Measurements from ENCODE around the gene RABGAP1L.

Gene RABGAP1L

DNA sequence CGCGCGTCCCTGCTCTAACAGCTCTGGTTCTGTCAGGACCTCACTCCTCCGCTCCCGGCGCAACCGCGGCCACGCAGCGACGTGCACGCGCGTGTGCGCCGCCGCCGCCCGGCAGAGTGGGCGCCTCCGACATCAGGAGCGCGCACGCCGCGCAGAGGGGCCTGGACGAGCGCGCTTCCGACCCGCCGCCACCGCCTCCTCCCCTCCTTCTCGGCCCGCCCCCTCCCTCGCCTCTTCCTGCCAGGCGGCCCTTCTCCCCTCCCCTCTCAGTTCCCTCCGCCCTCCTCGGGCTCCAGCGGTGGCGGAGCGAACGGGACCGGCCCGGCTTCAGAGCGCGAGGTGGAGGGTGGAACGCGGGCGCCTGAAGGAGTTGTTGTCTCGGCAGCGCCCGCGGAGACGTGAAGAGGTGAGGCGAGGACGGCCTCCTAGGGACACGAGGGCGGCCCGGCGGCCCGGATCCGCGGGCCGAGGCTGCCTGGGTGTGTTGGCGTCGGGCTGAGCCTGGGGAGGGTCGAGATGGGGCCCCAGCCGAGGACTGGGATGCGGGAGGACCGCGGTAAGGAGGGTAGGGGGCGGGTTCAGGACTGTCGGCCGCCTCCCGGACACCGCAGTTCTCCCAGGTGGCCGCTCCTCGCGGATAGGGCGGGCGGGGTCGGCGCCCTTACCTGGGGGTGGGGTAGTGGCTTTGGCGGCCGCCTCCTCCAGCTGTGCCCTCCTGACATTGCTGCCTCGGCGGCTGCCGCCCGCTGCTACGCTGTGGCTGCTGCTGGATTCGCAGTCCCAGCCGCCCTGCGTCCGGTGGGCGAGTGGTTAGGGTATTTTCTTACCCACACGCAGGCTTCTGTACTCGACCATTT, at the start of gene RABGAP1L:
TSS of gene RABGAP1L (plus strand) at position 269 of the 857 bp plus-strand sequence.
- peak; percentile 92 for DNase-seq (ENCODE audit: low spot score)
- in situ Hi-C loops (cut with MboI; ENCODE audit: low sequenced_read_pairs, unreplicated experiment) = no loop called here
- TF ChIP-seq, protein P1, sequence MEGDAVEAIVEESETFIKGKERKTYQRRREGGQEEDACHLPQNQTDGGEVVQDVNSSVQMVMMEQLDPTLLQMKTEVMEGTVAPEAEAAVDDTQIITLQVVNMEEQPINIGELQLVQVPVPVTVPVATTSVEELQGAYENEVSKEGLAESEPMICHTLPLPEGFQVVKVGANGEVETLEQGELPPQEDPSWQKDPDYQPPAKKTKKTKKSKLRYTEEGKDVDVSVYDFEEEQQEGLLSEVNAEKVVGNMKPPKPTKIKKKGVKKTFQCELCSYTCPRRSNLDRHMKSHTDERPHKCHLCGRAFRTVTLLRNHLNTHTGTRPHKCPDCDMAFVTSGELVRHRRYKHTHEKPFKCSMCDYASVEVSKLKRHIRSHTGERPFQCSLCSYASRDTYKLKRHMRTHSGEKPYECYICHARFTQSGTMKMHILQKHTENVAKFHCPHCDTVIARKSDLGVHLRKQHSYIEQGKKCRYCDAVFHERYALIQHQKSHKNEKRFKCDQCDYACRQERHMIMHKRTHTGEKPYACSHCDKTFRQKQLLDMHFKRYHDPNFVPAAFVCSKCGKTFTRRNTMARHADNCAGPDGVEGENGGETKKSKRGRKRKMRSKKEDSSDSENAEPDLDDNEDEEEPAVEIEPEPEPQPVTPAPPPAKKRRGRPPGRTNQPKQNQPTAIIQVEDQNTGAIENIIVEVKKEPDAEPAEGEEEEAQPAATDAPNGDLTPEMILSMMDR (IDR thresholded peaks at IDR 0.05; ENCODE audit: borderline replicate concordance, control extremely low read depth, extremely low read depth, insufficient read depth, missing control alignments) = no peak

- in situ Hi-C loops (cut with MboI; ENCODE audit: low sequenced_read_pairs, unreplicated experiment) = no loop called here
- TF ChIP-seq, protein P1 (IDR thresholded peaks at IDR 0.05; ENCODE audit: borderline replicate concordance, control extremely low read depth, extremely low read depth, insufficient read depth, missing control alignments) = no peak
- no peak for DNase-seq (ENCODE audit: low spot score)
These were observed 49.3 kb upstream of the RABGAP1L start for GRCh38 chr1:174110053-174110452.

DNA sequence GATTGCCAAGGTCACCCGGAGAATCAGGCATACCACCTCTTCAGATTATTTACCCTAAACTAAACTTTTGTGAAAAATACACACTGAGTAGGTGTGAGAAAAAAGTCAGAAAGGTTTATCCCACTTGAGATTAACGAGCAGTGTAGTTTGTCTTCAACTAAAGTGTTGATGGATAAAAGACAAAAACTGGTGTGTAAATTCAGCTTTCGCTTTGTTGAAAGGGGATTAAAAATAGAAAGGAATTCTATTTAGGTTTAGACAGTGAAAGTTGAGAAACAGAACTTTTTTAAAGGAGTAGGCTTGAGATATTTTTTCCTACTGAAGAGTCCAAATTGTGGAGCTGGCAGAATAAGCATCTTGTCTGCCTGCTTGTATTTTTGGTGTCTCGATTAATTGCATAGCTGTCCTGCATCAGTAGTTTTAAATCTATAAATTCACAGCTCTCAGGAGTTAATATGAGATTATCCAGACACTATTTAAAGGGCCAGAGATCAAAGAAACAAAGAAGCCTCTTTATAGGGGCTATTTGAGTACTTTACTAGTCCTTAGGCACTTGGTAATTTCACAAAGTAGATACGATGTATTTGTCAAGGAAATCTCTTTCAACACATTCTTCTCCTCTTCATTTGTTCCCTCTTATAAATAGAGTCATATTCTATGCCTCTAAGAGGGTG, 46.7 kb upstream of the RABGAP1L start:
- in situ Hi-C loops (cut with MboI; ENCODE audit: low sequenced_read_pairs, unreplicated experiment) = no loop called here
- TF ChIP-seq, protein P1 (IDR thresholded peaks at IDR 0.05; ENCODE audit: borderline replicate concordance, control extremely low read depth, extremely low read depth, insufficient read depth, missing control alignments) = no peak
- DNase-seq (ENCODE audit: low spot score) = no peak

GRCh38 chr1:174114106-174114505, 45.2 kb upstream of the RABGAP1L start:
- no peak for DNase-seq (ENCODE audit: low spot score)
- TF ChIP-seq, protein P1 (IDR thresholded peaks at IDR 0.05; ENCODE audit: borderline replicate concordance, control extremely low read depth, extremely low read depth, insufficient read depth, missing control alignments) = no peak
- in situ Hi-C loops (cut with MboI; ENCODE audit: low sequenced_read_pairs, unreplicated experiment) = no loop called here

- DNase-seq (ENCODE audit: low spot score) = peak; percentile 27
- in situ Hi-C loops (cut with MboI; ENCODE audit: low sequenced_read_pairs, unreplicated experiment) = no loop called here
- TF ChIP-seq, protein P1 (IDR thresholded peaks at IDR 0.05; ENCODE audit: borderline replicate concordance, control extremely low read depth, extremely low read depth, insufficient read depth, missing control alignments) = peak; percentile 51
These were observed 44.4 kb upstream of the RABGAP1L start for GRCh38 chr1:174114788-174115448.

GRCh38 chr1:174116042-174116441, 43.3 kb upstream of the RABGAP1L start:
- TF ChIP-seq, protein P1 (IDR thresholded peaks at IDR 0.05; ENCODE audit: borderline replicate concordance, control extremely low read depth, extremely low read depth, insufficient read depth, missing control alignments) = no peak
- DNase-seq (ENCODE audit: low spot score) = no peak
- in situ Hi-C loops (cut with MboI; ENCODE audit: low sequenced_read_pairs, unreplicated experiment) = no loop called here

Data from GM13976 (cell line).